PFSK-1 (cell line): ENCODE data around the gene MAP2K5.

Experiments used
- FOXP2 ChIP-seq: optimal IDR thresholded peaks from 2 replicates; pipeline ENCODE3; 2011; ENCODE audit warnings: borderline replicate concordance, control low read depth, inconsistent platforms; ENCODE audit not compliant: insufficient read depth; ENCODE audit errors: extremely low read length, extremely low read depth
- POLR2AphosphoS5 ChIP-seq: IDR thresholded peaks from 2 replicates; pipeline ENCODE4 v1.6.1; 2012; ENCODE audit warnings: low read depth, mild to moderate bottlenecking, control low read depth, low read length, moderate library complexity
- REST ChIP-seq, 2 experiments: IDR thresholded peaks; 2 replicates each; pipeline versions ENCODE4 v1.6.1 to v1.8.0; 2011 to 2012; ENCODE audit warnings: low read depth in 2 of 2, low read length in 2 of 2, control low read depth in 1 of 2, inconsistent platforms in 1 of 2, mild to moderate bottlenecking in 1 of 2, moderate library complexity in 1 of 2; ENCODE audit not compliant: insufficient read depth in 1 of 2
- SIN3A ChIP-seq: IDR thresholded peaks from 2 replicates; pipeline ENCODE4 v1.6.1; 2012; ENCODE audit warnings: mild to moderate bottlenecking, low read length, moderate library complexity, borderline replicate concordance; ENCODE audit not compliant: insufficient read depth
- TAF1 ChIP-seq: IDR thresholded peaks from 2 replicates; pipeline ENCODE4 v1.6.1; 2012; ENCODE audit warnings: low read length, control low read depth, borderline replicate concordance; ENCODE audit not compliant: insufficient read depth

- TF ChIP-seq POLR2AphosphoS5 (no peak), TAF1 (no peak), REST (IDR thresholded peaks at IDR 0.05; ENCODE audit: insufficient read depth in 1 of 2, low read depth in 2 of 2, low read length in 2 of 2) (no peak), SIN3A (no peak), FOXP2 (no peak)
These were observed 202.8 kb downstream of the MAP2K5 start for GRCh38 chr15:67745073-67746006.
